Measurements from ENCODE around the gene GLI2. TPM values are rescaled to one million over a fixed set of nuclear protein-coding genes. Genes with fewer than 3 reads are reported as not detected.

Gene GLI2
- total RNA-seq, 1 experiment from 2014 or later = 1.4 TPM

GRCh38 chr2:120709608-120710041, 26.0 kb upstream of the GLI2 start:
- no peaks in the 10 kb centered on the region for H3K36me3 Mint-ChIP-seq (ENCODE audit: insufficient read depth, unreplicated experiment)
- no peak overlapping the region for H3K27ac Mint-ChIP-seq (ENCODE audit: unreplicated experiment)
- CTCF ChIA-PET = no interaction called here
- no peak for TF ChIP-seq CTCF (IDR thresholded peaks at IDR 0.05; ENCODE audit: unreplicated experiment)
- H3K4me3 Mint-ChIP-seq (ENCODE audit: low read depth, unreplicated experiment) = no peak overlapping the region
- no peaks in the 10 kb centered on the region for H3K9me3 Mint-ChIP-seq (ENCODE audit: low read depth, unreplicated experiment)
- no peak for DNase-seq
- BruUV-seq (replicated peaks) = no TSS peak
- H3K4me1 Mint-ChIP-seq (ENCODE audit: low read depth, unreplicated experiment) = no peaks in the 10 kb centered on the region
- intact Hi-C loops (cut with micrococcal nuclease; ENCODE audit: unreplicated experiment) = no loop called here
- peaks cover 87% of the 10 kb centered on the region for H3K27me3 Mint-ChIP-seq (ENCODE audit: unreplicated experiment)

DNA sequence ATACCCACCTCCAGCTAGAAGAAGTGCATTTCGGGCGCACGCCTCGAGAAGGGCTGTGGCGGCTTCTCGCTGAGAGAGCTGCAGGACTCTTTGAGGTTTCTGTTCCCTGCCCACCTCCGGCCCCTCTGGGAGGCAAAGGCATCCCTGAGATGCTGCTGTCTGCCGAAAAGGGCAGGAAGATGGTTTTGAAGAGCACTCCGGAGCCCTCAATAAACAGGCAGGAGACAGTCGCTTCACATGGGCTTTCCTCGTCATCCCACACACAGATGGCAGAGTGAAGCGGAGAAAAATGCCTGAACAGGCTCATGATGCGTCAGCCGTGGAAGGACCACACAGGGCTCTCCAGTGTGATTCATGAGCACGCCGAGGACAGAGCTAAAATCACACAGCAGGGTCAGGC, 25.4 kb upstream of the GLI2 start:
- Mint-ChIP-seq H3K36me3 (ENCODE audit: insufficient read depth, unreplicated experiment) (no peaks in the 10 kb centered on the region), H3K4me3 (ENCODE audit: low read depth, unreplicated experiment) (no peak overlapping the region), H3K27ac (ENCODE audit: unreplicated experiment) (no peak overlapping the region), H3K4me1 (ENCODE audit: low read depth, unreplicated experiment) (no peaks in the 10 kb centered on the region), H3K27me3 (ENCODE audit: unreplicated experiment) (peaks cover 93% of the 10 kb centered on the region), H3K9me3 (ENCODE audit: low read depth, unreplicated experiment) (no peaks in the 10 kb centered on the region)
- CTCF ChIA-PET = no interaction called here
- intact Hi-C loops (cut with micrococcal nuclease; ENCODE audit: unreplicated experiment) = no loop called here
- no peak for DNase-seq
- no TSS peak for BruUV-seq (replicated peaks)
- TF ChIP-seq CTCF (IDR thresholded peaks at IDR 0.05; ENCODE audit: unreplicated experiment) = no peak

GRCh38 chr2:120711694-120712093, 24.0 kb upstream of the GLI2 start:
- peaks cover 91% of the 10 kb centered on the region for H3K27me3 Mint-ChIP-seq (ENCODE audit: unreplicated experiment)

GRCh38 chr2:120712180-120712681, 23.4 kb upstream of the GLI2 start:
- no peaks in the 10 kb centered on the region for H3K4me1 Mint-ChIP-seq (ENCODE audit: low read depth, unreplicated experiment)
- no peaks in the 10 kb centered on the region for H3K36me3 Mint-ChIP-seq (ENCODE audit: insufficient read depth, unreplicated experiment)
- no peak for DNase-seq
- TF ChIP-seq CTCF (IDR thresholded peaks at IDR 0.05; ENCODE audit: unreplicated experiment) = no peak
- intact Hi-C loops (cut with micrococcal nuclease; ENCODE audit: unreplicated experiment) = no loop called here
- H3K27ac Mint-ChIP-seq (ENCODE audit: unreplicated experiment) = no peak overlapping the region
- BruUV-seq (replicated peaks) = no TSS peak
- CTCF ChIA-PET = no interaction called here
- no peaks in the 10 kb centered on the region for H3K9me3 Mint-ChIP-seq (ENCODE audit: low read depth, unreplicated experiment)
- H3K27me3 Mint-ChIP-seq (ENCODE audit: unreplicated experiment) = peaks cover 86% of the 10 kb centered on the region
- no peak overlapping the region for H3K4me3 Mint-ChIP-seq (ENCODE audit: low read depth, unreplicated experiment)

More at GRCh38 chr2:120711694-120712093, 24.0 kb upstream of the GLI2 start:
- DNase-seq = no peak
- intact Hi-C loops (cut with micrococcal nuclease; ENCODE audit: unreplicated experiment) = no loop called here
- Mint-ChIP-seq H3K9me3 (ENCODE audit: low read depth, unreplicated experiment) (no peaks in the 10 kb centered on the region), H3K36me3 (ENCODE audit: insufficient read depth, unreplicated experiment) (no peaks in the 10 kb centered on the region), H3K27ac (ENCODE audit: unreplicated experiment) (no peak overlapping the region), H3K4me3 (ENCODE audit: low read depth, unreplicated experiment) (no peak overlapping the region), H3K4me1 (ENCODE audit: low read depth, unreplicated experiment) (no peaks in the 10 kb centered on the region)
- no TSS peak for BruUV-seq (replicated peaks)
- TF ChIP-seq CTCF (IDR thresholded peaks at IDR 0.05; ENCODE audit: unreplicated experiment) = no peak
- CTCF ChIA-PET = interaction anchor here (0.6 kb wide), 1 partner anchor 372 kb away, joined by 4 read pairs; no protein-coding TSS in a partner anchor

All from Calu3 (cell line).